Hepatocyte (in vitro differentiated cells): ENCODE measurements around the gene RBM33. TPM values are rescaled to one million over a fixed set of nuclear protein-coding genes. Genes with fewer than 3 reads are reported as not detected.

ENCODE experiments used
- DNase-seq: peaks from one replicate; pipeline ENCODE4 v3.0.0-alpha.2; 2016; ENCODE audit warnings: low spot score
- H2AFZ ChIP-seq: fragments of 200-600 bp; sonication (generic); 2 replicates; pipeline ENCODE4 v1.6.0; 2016; ENCODE audit warnings: antibody characterized with exemption, mild to moderate bottlenecking
- H3K27ac ChIP-seq: fragments of 200-600 bp; sonication (generic); 2 replicates; pipeline ENCODE4 v1.5.1; 2016; ENCODE audit warnings: mild to moderate bottlenecking
- H3K27me3 ChIP-seq: fragments of 200-600 bp; sonication (generic); 2 replicates; pipeline ENCODE4 v1.6.1; 2016
- H3K36me3 ChIP-seq: fragments of 200-600 bp; sonication (generic); replicated peaks from 2 replicates; pipeline ENCODE4 v1.5.1; 2016; ENCODE audit warnings: low read depth; ENCODE audit not compliant: insufficient read depth
- H3K4me1 ChIP-seq: fragments of 200-600 bp; sonication (generic); 2 replicates; pipeline ENCODE4 v1.5.1; 2016; ENCODE audit warnings: mild to moderate bottlenecking, moderate library complexity; ENCODE audit not compliant: insufficient read depth
- H3K4me2 ChIP-seq: fragments of 200-600 bp; sonication (generic); 2 replicates; pipeline ENCODE4 v1.6.0; 2016
- H3K4me3 ChIP-seq: fragments of 200-600 bp; sonication (generic); 2 replicates; pipeline ENCODE4 v1.5.1; 2016; ENCODE audit warnings: mild to moderate bottlenecking
- H3K79me2 ChIP-seq: fragments of 200-600 bp; sonication (generic); 2 replicates; pipeline ENCODE4 v1.6.0; 2017; ENCODE audit warnings: mild to moderate bottlenecking
- H3K9me2 ChIP-seq: fragments of 200-600 bp; sonication (generic); replicated peaks from 2 replicates; pipeline ENCODE4 v1.6.0; 2017; ENCODE audit warnings: mild to moderate bottlenecking; ENCODE audit not compliant: insufficient read depth
- H3K9me3 ChIP-seq: fragments of 200-600 bp; sonication (generic); 2 replicates; pipeline ENCODE4 v1.5.1; 2016; ENCODE audit warnings: low read depth, mild to moderate bottlenecking
- H4K20me1 ChIP-seq: fragments of 200-600 bp; sonication (generic); 2 replicates; pipeline ENCODE4 v1.6.0; 2016; ENCODE audit warnings: mild to moderate bottlenecking; ENCODE audit not compliant: insufficient read depth, poor library complexity, severe bottlenecking
- EZH2 ChIP-seq: fragments of 200-600 bp; sonication (generic); IDR thresholded peaks from 2 replicates; pipeline ENCODE4 v1.6.1; 2016; ENCODE audit warnings: antibody characterized with exemption, mild to moderate bottlenecking, borderline replicate concordance
- EZH2phosphoT487 ChIP-seq: fragments of 200-600 bp; sonication (generic); IDR thresholded peaks from one replicate; pipeline ENCODE4 v1.6.1; 2018; ENCODE audit warnings: antibody characterized with exemption, mild to moderate bottlenecking, low read depth, moderate library complexity; ENCODE audit not compliant: unreplicated experiment, severe bottlenecking
- WGBS: methylation state at CpG from one replicate; pipeline ENCODE4 v1.1.6; 2016; ENCODE audit warnings: low lambda C conversion rate; ENCODE audit errors: missing lambda C conversion rate; 5-methylcytosine and 5-hydroxymethylcytosine counted together
- polyA plus RNA-seq: library from polyadenylated mRNA; unstranded; fragments of >200 nt; fragmentation: Nextera tagmentation; extraction: Ambion mirVana; gene quantifications from 2 replicates; pipeline ENCODE4 v1.2.1, GENCODE V29; 2016
- total RNA-seq: library from RNA; depleted of rRNA; stranded (reverse); fragments of >200 nt; gene quantifications from 2 replicates; pipeline ENCODE4 v1.2.3, GENCODE V29; 2014
- TF ChIP-seq, protein P1 (sequence below): fragments of 200-600 bp; sonication (generic); IDR thresholded peaks from 2 replicates; pipeline ENCODE4 v1.5.1; 2016; ENCODE audit warnings: antibody characterized with exemption, mild to moderate bottlenecking; ENCODE audit not compliant: poor library complexity

RBM33 gene
- total and polyA plus RNA-seq, 2 experiments from 2014 or later: 24.8 to 40.8 TPM

DNA sequence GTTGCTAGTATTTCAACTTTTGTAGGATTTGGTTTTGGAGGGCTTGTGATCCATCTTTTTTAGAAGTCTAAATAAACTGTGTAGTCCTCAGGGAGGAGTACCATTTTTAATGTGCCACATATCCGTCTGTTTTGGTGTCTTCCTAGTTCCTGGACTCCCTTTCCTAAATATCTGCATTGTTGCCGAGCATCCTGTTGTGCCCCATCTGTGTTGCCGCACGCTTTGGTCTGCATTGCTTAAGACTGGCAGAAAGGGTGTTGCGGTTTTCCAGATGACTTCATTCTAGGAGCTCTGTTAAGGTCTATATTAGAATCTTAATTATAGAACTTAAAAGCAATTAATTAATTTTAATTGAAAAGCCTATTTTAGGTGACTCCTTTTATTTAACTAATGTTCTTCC is 49.4 kb downstream of the RBM33 start:
- Histone ChIP-seq H3K79me2 (peaks cover 94% of the 10 kb centered on the region), H4K20me1 (peaks cover 52% of the 10 kb centered on the region), H3K4me3 (no peak overlapping the region), H3K27me3 (no peaks in the 10 kb centered on the region), H3K9me3 (no peaks in the 10 kb centered on the region), H3K9me2 (no peaks in the 10 kb centered on the region), H3K4me1 (no peaks in the 10 kb centered on the region), H2AFZ (no peak overlapping the region), H3K4me2 (no peak overlapping the region), H3K36me3 (peaks cover 4% of the 10 kb centered on the region), H3K27ac (no peak overlapping the region)
- WGBS: 95% methylated on average over 5 of the region's 5 CpGs
- no peak for DNase-seq
- TF ChIP-seq EZH2phosphoT487 (no peak), EZH2 (no peak)
- TF ChIP-seq, protein P1, sequence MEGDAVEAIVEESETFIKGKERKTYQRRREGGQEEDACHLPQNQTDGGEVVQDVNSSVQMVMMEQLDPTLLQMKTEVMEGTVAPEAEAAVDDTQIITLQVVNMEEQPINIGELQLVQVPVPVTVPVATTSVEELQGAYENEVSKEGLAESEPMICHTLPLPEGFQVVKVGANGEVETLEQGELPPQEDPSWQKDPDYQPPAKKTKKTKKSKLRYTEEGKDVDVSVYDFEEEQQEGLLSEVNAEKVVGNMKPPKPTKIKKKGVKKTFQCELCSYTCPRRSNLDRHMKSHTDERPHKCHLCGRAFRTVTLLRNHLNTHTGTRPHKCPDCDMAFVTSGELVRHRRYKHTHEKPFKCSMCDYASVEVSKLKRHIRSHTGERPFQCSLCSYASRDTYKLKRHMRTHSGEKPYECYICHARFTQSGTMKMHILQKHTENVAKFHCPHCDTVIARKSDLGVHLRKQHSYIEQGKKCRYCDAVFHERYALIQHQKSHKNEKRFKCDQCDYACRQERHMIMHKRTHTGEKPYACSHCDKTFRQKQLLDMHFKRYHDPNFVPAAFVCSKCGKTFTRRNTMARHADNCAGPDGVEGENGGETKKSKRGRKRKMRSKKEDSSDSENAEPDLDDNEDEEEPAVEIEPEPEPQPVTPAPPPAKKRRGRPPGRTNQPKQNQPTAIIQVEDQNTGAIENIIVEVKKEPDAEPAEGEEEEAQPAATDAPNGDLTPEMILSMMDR: no peak

DNA sequence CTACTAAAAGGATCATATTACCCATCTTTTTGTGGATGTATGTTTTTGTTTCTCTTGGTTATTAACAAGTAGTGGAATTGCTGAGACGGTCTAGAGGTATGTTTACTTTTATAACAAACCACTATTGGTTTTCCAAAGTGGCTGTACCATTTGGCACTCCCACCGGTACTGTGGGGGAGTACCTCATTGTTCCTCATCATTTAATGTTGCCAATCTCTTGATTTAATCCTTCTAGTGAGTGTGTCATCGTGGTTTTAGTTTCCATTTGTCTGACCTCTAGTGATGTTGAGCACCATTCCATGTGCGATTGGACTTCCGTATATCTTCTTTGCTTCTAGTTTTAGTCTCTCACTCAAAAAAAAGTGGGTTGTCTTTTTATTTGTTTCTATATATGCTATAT is 50.4 kb downstream of the RBM33 start:
- TF ChIP-seq, protein P1: no peak
- TF ChIP-seq EZH2 (no peak), EZH2phosphoT487 (no peak)
- Histone ChIP-seq H3K9me2 (no peaks in the 10 kb centered on the region), H4K20me1 (peaks cover 57% of the 10 kb centered on the region), H3K4me1 (no peaks in the 10 kb centered on the region), H3K9me3 (no peaks in the 10 kb centered on the region), H3K4me3 (no peak overlapping the region), H3K4me2 (no peak overlapping the region), H3K27me3 (no peaks in the 10 kb centered on the region), H3K27ac (no peak overlapping the region), H2AFZ (no peak overlapping the region), H3K79me2 (peaks cover 100% of the 10 kb centered on the region), H3K36me3 (peaks cover 4% of the 10 kb centered on the region)
- DNase-seq: no peak
- WGBS: 88% methylated on average over 5 of the region's 5 CpGs

DNA sequence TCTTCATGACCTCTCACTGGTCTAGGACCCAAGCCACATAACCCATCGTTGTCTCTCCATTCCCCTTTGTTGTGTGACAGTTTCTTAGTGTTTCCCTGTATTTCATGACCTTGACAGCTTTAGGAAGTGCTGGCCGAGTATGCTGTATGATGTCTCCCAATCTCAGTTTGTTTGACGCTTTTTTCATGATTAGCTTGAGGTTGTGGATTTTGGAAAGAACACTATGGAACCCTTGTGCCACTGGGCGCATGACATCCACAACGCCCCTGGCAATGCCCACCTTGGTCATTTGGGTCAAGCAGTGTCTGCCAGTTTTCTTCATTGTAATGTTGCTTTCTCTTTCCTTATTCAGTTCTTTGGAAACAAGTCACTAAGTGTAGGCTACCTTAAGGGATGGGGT is 52.3 kb downstream of the RBM33 start:
- 96% methylated on average over 5 of the region's 5 CpGs for WGBS
- no peaks in the 10 kb centered on the region for H3K4me1 ChIP-seq
- H3K27ac ChIP-seq: no peak overlapping the region
- H3K4me3 ChIP-seq: no peak overlapping the region
- no peak overlapping the region for H2AFZ ChIP-seq
- H3K9me2 ChIP-seq: no peaks in the 10 kb centered on the region
- peaks cover 95% of the 10 kb centered on the region for H3K79me2 ChIP-seq
- no peaks in the 10 kb centered on the region for H3K27me3 ChIP-seq
- peaks cover 4% of the 10 kb centered on the region for H3K36me3 ChIP-seq
- DNase-seq: no peak
- no peak for TF ChIP-seq EZH2
- TF ChIP-seq EZH2phosphoT487: no peak
- TF ChIP-seq, protein P1: no peak
- no peaks in the 10 kb centered on the region for H3K9me3 ChIP-seq
- peaks cover 59% of the 10 kb centered on the region for H4K20me1 ChIP-seq
- H3K4me2 ChIP-seq: no peak overlapping the region

DNA sequence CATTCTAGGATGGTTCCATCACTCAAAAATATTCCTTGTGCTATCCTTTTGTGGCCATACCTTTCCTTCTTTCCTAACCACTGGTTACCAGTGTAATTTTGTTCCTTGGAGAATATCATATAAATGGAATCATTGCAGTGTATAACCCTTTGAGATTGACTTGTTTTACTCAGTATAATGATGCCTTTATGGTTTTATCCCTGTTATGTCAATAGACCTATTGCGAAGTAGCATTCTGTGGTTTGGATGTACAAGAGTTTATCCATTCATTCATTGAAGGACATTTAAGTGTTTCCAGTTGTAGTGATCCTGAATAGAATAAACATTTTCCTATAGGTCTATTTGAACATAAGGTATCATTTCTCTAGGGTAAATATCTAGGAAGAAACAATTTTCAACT is 54.2 kb downstream of the RBM33 start:
- TF ChIP-seq, protein P1: no peak
- TF ChIP-seq EZH2 (no peak), EZH2phosphoT487 (no peak)
- H4K20me1 ChIP-seq: peaks cover 44% of the 10 kb centered on the region
- WGBS: 97% methylated on average over 1 of the region's 1 CpG

More for the DNA sequence above, 54.2 kb downstream of the RBM33 start:
- Histone ChIP-seq H3K4me1 (no peaks in the 10 kb centered on the region), H3K79me2 (peaks cover 88% of the 10 kb centered on the region), H3K27me3 (no peaks in the 10 kb centered on the region), H3K27ac (no peak overlapping the region), H3K4me2 (no peak overlapping the region), H2AFZ (no peak overlapping the region), H3K4me3 (no peak overlapping the region), H3K36me3 (peaks cover 6% of the 10 kb centered on the region), H3K9me2 (no peaks in the 10 kb centered on the region), H3K9me3 (no peaks in the 10 kb centered on the region)
- no peak for DNase-seq
